A673 (cell line): Measurements from ENCODE around the gene LILRB3.

ENCODE experiments used
- EZH2 ChIP-seq: fragments of 200-600 bp; sonication (generic); IDR thresholded peaks from 2 replicates; pipeline ENCODE4 v1.6.1; 2017; ENCODE audit warnings: borderline replicate concordance, low read depth, mild to moderate bottlenecking, mixed read lengths, antibody characterized with exemption, low read length; ENCODE audit not compliant: poor library complexity, severe bottlenecking
- TF ChIP-seq, protein P1 (sequence below): fragments of 300-800, 200-600 bp; sonication (generic); conservative IDR thresholded peaks from 2 replicates; pipeline ENCODE4 v1.5.1; 2017; ENCODE audit warnings: low read depth, mild to moderate bottlenecking, antibody characterized with exemption, low read length, moderate library complexity, mixed read lengths

DNA sequence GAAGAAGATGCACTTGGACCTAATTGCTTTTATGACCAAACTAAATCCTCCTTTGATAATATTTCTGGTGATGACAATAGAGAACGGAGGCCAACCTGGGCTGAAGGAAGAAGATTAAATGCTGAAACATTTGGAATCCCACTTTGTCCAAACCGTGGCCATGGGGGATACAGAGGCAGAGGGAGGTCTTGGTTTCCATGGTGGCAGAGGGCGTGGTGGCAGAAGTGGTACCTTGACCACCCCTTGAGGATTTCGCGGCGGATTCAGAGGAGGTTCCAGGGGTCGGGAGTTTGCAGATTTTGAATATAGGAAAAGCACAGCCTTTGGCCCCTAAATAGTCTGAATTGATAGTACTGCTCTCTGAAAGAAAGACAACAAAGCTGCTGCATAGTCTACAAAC is 7.2 kb upstream of the LILRB3 start:
- TF ChIP-seq, protein P1, sequence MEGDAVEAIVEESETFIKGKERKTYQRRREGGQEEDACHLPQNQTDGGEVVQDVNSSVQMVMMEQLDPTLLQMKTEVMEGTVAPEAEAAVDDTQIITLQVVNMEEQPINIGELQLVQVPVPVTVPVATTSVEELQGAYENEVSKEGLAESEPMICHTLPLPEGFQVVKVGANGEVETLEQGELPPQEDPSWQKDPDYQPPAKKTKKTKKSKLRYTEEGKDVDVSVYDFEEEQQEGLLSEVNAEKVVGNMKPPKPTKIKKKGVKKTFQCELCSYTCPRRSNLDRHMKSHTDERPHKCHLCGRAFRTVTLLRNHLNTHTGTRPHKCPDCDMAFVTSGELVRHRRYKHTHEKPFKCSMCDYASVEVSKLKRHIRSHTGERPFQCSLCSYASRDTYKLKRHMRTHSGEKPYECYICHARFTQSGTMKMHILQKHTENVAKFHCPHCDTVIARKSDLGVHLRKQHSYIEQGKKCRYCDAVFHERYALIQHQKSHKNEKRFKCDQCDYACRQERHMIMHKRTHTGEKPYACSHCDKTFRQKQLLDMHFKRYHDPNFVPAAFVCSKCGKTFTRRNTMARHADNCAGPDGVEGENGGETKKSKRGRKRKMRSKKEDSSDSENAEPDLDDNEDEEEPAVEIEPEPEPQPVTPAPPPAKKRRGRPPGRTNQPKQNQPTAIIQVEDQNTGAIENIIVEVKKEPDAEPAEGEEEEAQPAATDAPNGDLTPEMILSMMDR, result no peak
- no peak for TF ChIP-seq EZH2
